Activated CD8-positive, alpha-beta memory T cell treated with anti-CD3 and anti-CD28 coated beads, Interleukin-2, amount 10 ng/mL, durations not matched to agents 7 days and 5 days (primary cell): Measurements from ENCODE around the gene KLK8. TPM values are rescaled to one million over a fixed set of nuclear protein-coding genes. Genes with fewer than 3 reads are reported as not detected.

Experiments
- ATAC-seq: fragments of 150-1000 bp; cut with Tn5 transposase; one replicate; pipeline ENCODE4 v1.10.0; 2021; ENCODE audit warnings: moderate library complexity
- CTCF ChIA-PET: fragments of 350-600 bp; sonication (Branson Sonifier 250); formaldehyde crosslinking; loops from one replicate; lab custom pipeline; 2021; ENCODE audit warnings: antibody characterized with exemption; lab: Charles Lee
- DNase-seq: peaks from one replicate; pipeline ENCODE4 v3.0.0-alpha.2; 2020
- H3K27ac Mint-ChIP-seq: one replicate; pipeline ENCODE4 v1.8.0; 2021; ENCODE audit warnings: mild to moderate bottlenecking, mixed read lengths
- H3K27me3 Mint-ChIP-seq: one replicate; pipeline ENCODE4 v1.8.0; 2021; ENCODE audit warnings: mixed read lengths
- H3K36me3 Mint-ChIP-seq: one replicate; pipeline ENCODE4 v1.8.0; 2021; ENCODE audit warnings: mild to moderate bottlenecking, mixed read lengths
- H3K4me1 Mint-ChIP-seq: one replicate; pipeline ENCODE4 v1.8.0; 2021; ENCODE audit warnings: mixed read lengths
- H3K4me3 Mint-ChIP-seq: one replicate; pipeline ENCODE4 v1.8.0; 2021; ENCODE audit warnings: mild to moderate bottlenecking, moderate library complexity, mixed read lengths
- H3K9me3 Mint-ChIP-seq: one replicate; pipeline ENCODE4 v1.8.0; 2022; ENCODE audit warnings: low read depth, mixed read lengths
- total RNA-seq, 2 experiments: library from RNA; stranded (reverse); gene quantifications; one replicate each; pipeline ENCODE4 v1.2.3, GENCODE V29; 2021

KLK8 gene
- total RNA-seq, 2 experiments from 2014 or later: not detected

GRCh38 chr19:51025809-51026553 lies 24.6 kb upstream of the KLK8 start:
- no peak overlapping the region for H3K4me3 Mint-ChIP-seq
- H3K27ac Mint-ChIP-seq: no peak overlapping the region
- CTCF ChIA-PET: no interaction called here
- H3K4me1 Mint-ChIP-seq: no peaks in the 10 kb centered on the region
- no peaks in the 10 kb centered on the region for H3K9me3 Mint-ChIP-seq
- no peak for ATAC-seq
- H3K36me3 Mint-ChIP-seq: no peaks in the 10 kb centered on the region
- H3K27me3 Mint-ChIP-seq: peaks cover 7% of the 10 kb centered on the region
- DNase-seq: no peak

GRCh38 chr19:51025401-51025800 lies 24.0 kb upstream of the KLK8 start:
- CTCF ChIA-PET: no interaction called here
- no peak for DNase-seq
- Mint-ChIP-seq H3K27me3 (peaks cover 11% of the 10 kb centered on the region), H3K36me3 (no peaks in the 10 kb centered on the region), H3K9me3 (no peaks in the 10 kb centered on the region), H3K4me3 (no peak overlapping the region), H3K27ac (no peak overlapping the region), H3K4me1 (no peaks in the 10 kb centered on the region)
- no peak for ATAC-seq

- H3K9me3 Mint-ChIP-seq: no peaks in the 10 kb centered on the region
- H3K27ac Mint-ChIP-seq: no peak overlapping the region
- ATAC-seq (no peak), DNase-seq (no peak)
- no peak overlapping the region for H3K4me3 Mint-ChIP-seq
- H3K4me1 Mint-ChIP-seq: peaks cover 1% of the 10 kb centered on the region
- H3K27me3 Mint-ChIP-seq: peaks cover 16% of the 10 kb centered on the region
- CTCF ChIA-PET: no interaction called here
- no peaks in the 10 kb centered on the region for H3K36me3 Mint-ChIP-seq
These were observed 23.5 kb upstream of the KLK8 start for GRCh38 chr19:51024924-51025323.

GRCh38 chr19:51023946-51024345 lies 22.5 kb upstream of the KLK8 start:
- Mint-ChIP-seq H3K4me1 (peaks cover 3% of the 10 kb centered on the region), H3K4me3 (no peak overlapping the region), H3K27me3 (peaks cover 25% of the 10 kb centered on the region), H3K36me3 (no peaks in the 10 kb centered on the region), H3K27ac (no peak overlapping the region), H3K9me3 (no peaks in the 10 kb centered on the region)
- DNase-seq (no peak), ATAC-seq (no peak)
- CTCF ChIA-PET: no interaction called here

- DNase-seq: no peak
- Mint-ChIP-seq H3K9me3 (no peaks in the 10 kb centered on the region), H3K36me3 (peaks cover 3% of the 10 kb centered on the region), H3K27me3 (peaks cover 36% of the 10 kb centered on the region), H3K4me3 (no peak overlapping the region), H3K27ac (no peak overlapping the region), H3K4me1 (peaks cover 7% of the 10 kb centered on the region)
- no peak for ATAC-seq
- CTCF ChIA-PET: no interaction called here
These were observed 21.1 kb upstream of the KLK8 start for GRCh38 chr19:51022526-51022925.

GRCh38 chr19:51020988-51021651 lies 19.7 kb upstream of the KLK8 start:
- no peak for DNase-seq
- Mint-ChIP-seq H3K9me3 (no peaks in the 10 kb centered on the region), H3K4me1 (peaks cover 11% of the 10 kb centered on the region), H3K4me3 (no peak overlapping the region), H3K27me3 (peaks cover 46% of the 10 kb centered on the region), H3K27ac (no peak overlapping the region), H3K36me3 (peaks cover 3% of the 10 kb centered on the region)
- CTCF ChIA-PET: interaction anchor here (1.1 to 1.4 kb wide), 3 partner anchors 76 to 135 kb away, joined by 3 to 13 read pairs (median 4); no protein-coding TSS in a partner anchor
- ATAC-seq: no peak

GRCh38 chr19:51019544-51019925 lies 18.1 kb upstream of the KLK8 start, which contains the start of gene KLK10:
Gene KLK10 (minus strand): TSS chr19:51019709. CDS start chr19:51019130, 579 bp downstream.
- peaks cover 50% of the 10 kb centered on the region for H3K27me3 Mint-ChIP-seq
- peak within 1 kb of the TSS; percentile 17 for H3K4me3 Mint-ChIP-seq
- peaks cover 13% of the 10 kb centered on the region for H3K4me1 Mint-ChIP-seq
- H3K27ac Mint-ChIP-seq: no peak within 1 kb of the TSS
- CTCF ChIA-PET: interaction anchor here (4.3 kb wide), 1 partner anchor 76 kb away, joined by 19 read pairs; no protein-coding TSS in a partner anchor
- ATAC-seq: no peak
- no peak for DNase-seq
- no peaks in the 10 kb centered on the region for H3K9me3 Mint-ChIP-seq
- peaks cover 3% of the 10 kb centered on the region for H3K36me3 Mint-ChIP-seq

GRCh38 chr19:51018745-51019543 lies 17.5 kb upstream of the KLK8 start:
- ATAC-seq: no peak
- Mint-ChIP-seq H3K36me3 (peaks cover 3% of the 10 kb centered on the region), H3K9me3 (no peaks in the 10 kb centered on the region), H3K4me3 (peak overlapping the region; percentile 17), H3K4me1 (peaks cover 19% of the 10 kb centered on the region), H3K27ac (no peak overlapping the region), H3K27me3 (peaks cover 51% of the 10 kb centered on the region)
- CTCF ChIA-PET: interaction anchor here (4.3 kb wide), 1 partner anchor 77 kb away, joined by 19 read pairs; no protein-coding TSS in a partner anchor
- DNase-seq: no peak

- no peaks in the 10 kb centered on the region for H3K9me3 Mint-ChIP-seq
- peaks cover 3% of the 10 kb centered on the region for H3K36me3 Mint-ChIP-seq
- H3K27me3 Mint-ChIP-seq: peaks cover 51% of the 10 kb centered on the region
- peaks cover 21% of the 10 kb centered on the region for H3K4me1 Mint-ChIP-seq
- no peak overlapping the region for H3K27ac Mint-ChIP-seq
- peak; percentile 50 for DNase-seq
- no peak overlapping the region for H3K4me3 Mint-ChIP-seq
- CTCF ChIA-PET: interaction anchor here (0.6 to 4.3 kb wide), 7 partner anchors 11 to 531 kb away, joined by 3 to 19 read pairs (median 3); partner anchors contain the start of gene KLK8
- ATAC-seq: peak; percentile 51
These were observed 15.6 kb upstream of the KLK8 start for GRCh38 chr19:51016798-51017683.

- Mint-ChIP-seq H3K27me3 (peaks cover 49% of the 10 kb centered on the region), H3K9me3 (no peaks in the 10 kb centered on the region), H3K27ac (no peak overlapping the region), H3K4me3 (no peak overlapping the region), H3K36me3 (peaks cover 3% of the 10 kb centered on the region), H3K4me1 (peaks cover 21% of the 10 kb centered on the region)
- no peak for DNase-seq
- ATAC-seq: no peak
- CTCF ChIA-PET: interaction anchor here (4.3 kb wide), 1 partner anchor 80 kb away, joined by 19 read pairs; no protein-coding TSS in a partner anchor
These were observed 14.4 kb upstream of the KLK8 start for GRCh38 chr19:51015691-51016267.

GRCh38 chr19:51014242-51014641 lies 12.8 kb upstream of the KLK8 start:
- ATAC-seq (no peak), DNase-seq (no peak)
- CTCF ChIA-PET: no interaction called here
- Mint-ChIP-seq H3K36me3 (peaks cover 3% of the 10 kb centered on the region), H3K27me3 (peaks cover 35% of the 10 kb centered on the region), H3K9me3 (no peaks in the 10 kb centered on the region), H3K4me1 (peaks cover 18% of the 10 kb centered on the region), H3K27ac (no peak overlapping the region), H3K4me3 (no peak overlapping the region)

GRCh38 chr19:51012661-51013190 lies 11.3 kb upstream of the KLK8 start:
- no peak for DNase-seq
- CTCF ChIA-PET: interaction anchor here (1.3 kb wide), 1 partner anchor 91 kb away, joined by 4 read pairs; no protein-coding TSS in a partner anchor
- no peak overlapping the region for H3K27ac Mint-ChIP-seq
- peaks cover 24% of the 10 kb centered on the region for H3K27me3 Mint-ChIP-seq
- H3K36me3 Mint-ChIP-seq: no peaks in the 10 kb centered on the region
- ATAC-seq: no peak
- H3K4me1 Mint-ChIP-seq: peaks cover 14% of the 10 kb centered on the region
- no peak overlapping the region for H3K4me3 Mint-ChIP-seq
- H3K9me3 Mint-ChIP-seq: no peaks in the 10 kb centered on the region
